Keratinocyte (primary cell): ENCODE data around the gene EIF4E2. TPM values are rescaled to one million over a fixed set of nuclear protein-coding genes. Genes with fewer than 3 reads are reported as not detected.

Experiments
- DNase-seq: peaks from one replicate; pipeline ENCODE4 v3.0.0-alpha.2; 2011; ENCODE audit warnings: low read depth, missing footprints, low spot score
- FAIRE-seq: peaks from 2 replicates; lab custom pipeline; 2011; peaks lifted over from hg19 to GRCh38; lab: Jason Lieb, UNC
- H2AFZ ChIP-seq: 2 replicates; pipeline ENCODE4 v1.6.0; 2012; ENCODE audit warnings: low read length, control low read depth, inconsistent platforms; ENCODE audit not compliant: control insufficient read depth
- H3K27ac ChIP-seq: 2 replicates; pipeline ENCODE4 v1.5.1; 2011; ENCODE audit warnings: low read length; ENCODE audit not compliant: control insufficient read depth, insufficient read depth
- H3K27me3 ChIP-seq: 3 replicates; pipeline ENCODE4 v1.6.0; 2011; ENCODE audit warnings: low read length; ENCODE audit not compliant: control insufficient read depth, insufficient read depth; ENCODE audit errors: extremely low read depth
- H3K36me3 ChIP-seq, 2 experiments: 2 replicates in 1 of 2; 3 replicates in 1 of 2; pipeline ENCODE4 v1.5.1; 2011; ENCODE audit warnings: low read length in 2 of 2, mild to moderate bottlenecking in 1 of 2; ENCODE audit not compliant: control insufficient read depth in 2 of 2, insufficient read depth in 2 of 2; ENCODE audit errors: extremely low read depth in 1 of 2
- H3K4me1 ChIP-seq: 3 replicates; pipeline ENCODE4 v1.5.1; 2011; ENCODE audit warnings: low read length; ENCODE audit not compliant: control insufficient read depth, insufficient read depth; ENCODE audit errors: extremely low read depth
- H3K4me2 ChIP-seq: 3 replicates; pipeline ENCODE4 v1.6.0; 2011; ENCODE audit warnings: low read depth, low read length; ENCODE audit not compliant: control insufficient read depth, insufficient read depth; ENCODE audit errors: extremely low read depth
- H3K4me3 ChIP-seq, 3 experiments: fragments of 200-600 bp in 1 of 3; sonication (generic) in 1 of 3; 2 replicates in 2 of 3; 3 replicates in 1 of 3; pipeline ENCODE4 v1.5.1; 2011 to 2016; ENCODE audit warnings: low read length in 3 of 3, mild to moderate bottlenecking in 3 of 3, control low read depth in 2 of 3, inconsistent platforms in 1 of 3, low read depth in 1 of 3, mixed read lengths in 1 of 3, mixed run types in 1 of 3, moderate library complexity in 1 of 3; ENCODE audit not compliant: control insufficient read depth in 2 of 3, insufficient read depth in 2 of 3; ENCODE audit errors: extremely low read depth in 1 of 3
- H3K79me2 ChIP-seq: 2 replicates; pipeline ENCODE4 v1.6.0; 2012; ENCODE audit warnings: low read length; ENCODE audit not compliant: control insufficient read depth, insufficient read depth
- H3K9ac ChIP-seq: 3 replicates; pipeline ENCODE4 v1.6.0; 2011; ENCODE audit warnings: low read length; ENCODE audit not compliant: control insufficient read depth, insufficient read depth; ENCODE audit errors: extremely low read depth
- H3K9me1 ChIP-seq: 3 replicates; pipeline ENCODE4 v1.6.0; 2011; ENCODE audit warnings: low read length; ENCODE audit not compliant: control insufficient read depth, insufficient read depth; ENCODE audit errors: extremely low read depth
- H3K9me3 ChIP-seq: 2 replicates; pipeline ENCODE4 v1.5.1; 2012; ENCODE audit warnings: low read depth, low read length; ENCODE audit not compliant: control insufficient read depth
- H4K20me1 ChIP-seq: 3 replicates; pipeline ENCODE4 v1.6.0; 2011; ENCODE audit warnings: low read length; ENCODE audit not compliant: control insufficient read depth, insufficient read depth; ENCODE audit errors: extremely low read depth
- EZH2 ChIP-seq: IDR thresholded peaks from one replicate; pipeline ENCODE4 v1.6.1; 2012; ENCODE audit warnings: inconsistent platforms, mild to moderate bottlenecking, low read length, moderate library complexity
- dilution Hi-C: fragments of 300-500 bp; cut with MboI; formaldehyde crosslinking; loops from one replicate; pipeline ENCODE4 v1.7.0; 2020; ENCODE audit warnings: low sequenced_read_pairs; ENCODE audit not compliant: extremely low pct_ligation_motif_present
- polyA plus RNA-seq, 5 experiments: library from polyadenylated mRNA; depleted of rRNA in 3 of 5; stranded (reverse) in 3 of 5; stranded (forward) in 1 of 5; unstranded in 1 of 5; fragments of >200 nt; gene quantifications; 1 replicate in 1 of 5; 2 replicates in 3 of 5; 3 replicates in 1 of 5; pipeline versions ENCODE4 v1.2.1 to v1.2.3, GENCODE V29; 2011 to 2012; ENCODE audit warnings: missing spikeins in 2 of 5, low read depth in 1 of 5, low replicate concordance in 1 of 5
- TF ChIP-seq, protein P1 (sequence below), 3 experiments: IDR thresholded peaks in 1 of 3; conservative IDR thresholded peaks in 1 of 3; optimal IDR thresholded peaks in 1 of 3; 2 replicates in 2 of 3; 3 replicates in 1 of 3; pipeline versions ENCODE3 to v1.5.1; 2011; ENCODE audit warnings: low read length in 3 of 3, mild to moderate bottlenecking in 3 of 3, moderate library complexity in 2 of 3, control low read depth in 1 of 3, inconsistent platforms in 1 of 3; ENCODE audit not compliant: insufficient read depth in 2 of 3; ENCODE audit errors: extremely low read depth in 1 of 3

The EIF4E2 gene
- polyA plus RNA-seq, 1 donor (not counting 4 experiments of a cell fraction or from before 2014, with no cell fraction given) = 79.2 TPM

DNA sequence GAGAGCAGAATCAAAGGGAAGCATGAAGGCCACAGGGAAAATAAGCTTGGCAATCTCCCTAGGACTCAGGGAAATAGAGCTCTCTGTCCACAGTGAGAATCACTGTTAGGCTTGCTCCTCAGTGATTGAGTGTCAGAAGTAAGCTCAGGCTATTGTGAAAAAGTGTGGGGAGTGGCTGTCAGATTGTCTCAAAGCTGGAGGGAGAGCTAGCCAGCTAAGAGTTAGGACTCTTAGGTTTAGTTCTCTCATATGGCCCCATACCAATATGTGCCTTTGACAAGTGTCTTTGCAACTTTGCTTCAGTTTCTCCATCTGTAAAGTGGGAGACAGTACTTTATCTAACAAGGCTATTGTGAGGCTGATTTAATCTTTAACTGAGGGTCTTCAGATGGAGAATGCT, 17.2 kb downstream of the EIF4E2 start:
- H3K36me3 ChIP-seq = peaks cover 39 to 40% of the 10 kb centered on the region in 2 experiments

DNA sequence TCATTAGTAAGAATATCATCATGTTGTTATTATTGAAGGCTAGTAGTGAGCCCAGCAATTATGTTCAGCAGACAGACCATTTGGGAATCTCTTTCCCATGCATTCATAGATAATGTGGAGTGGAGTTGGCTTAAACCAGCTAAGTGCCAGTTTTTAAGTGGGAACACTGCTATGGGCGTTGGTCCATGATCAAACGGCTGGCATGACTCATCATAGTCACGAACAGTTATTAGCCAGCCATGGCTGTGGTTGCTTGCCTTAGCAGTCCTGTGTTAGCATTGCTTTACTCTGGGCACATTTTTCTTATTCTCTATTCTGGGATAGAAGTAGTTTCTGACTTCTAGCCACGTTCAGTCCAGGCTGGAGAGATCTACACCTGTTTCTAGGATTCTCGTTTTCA, 17.7 kb downstream of the EIF4E2 start:
- peaks cover 40 to 41% of the 10 kb centered on the region in 2 experiments for H3K36me3 ChIP-seq
- TF ChIP-seq EZH2 = no peak
- TF ChIP-seq, protein P1, sequence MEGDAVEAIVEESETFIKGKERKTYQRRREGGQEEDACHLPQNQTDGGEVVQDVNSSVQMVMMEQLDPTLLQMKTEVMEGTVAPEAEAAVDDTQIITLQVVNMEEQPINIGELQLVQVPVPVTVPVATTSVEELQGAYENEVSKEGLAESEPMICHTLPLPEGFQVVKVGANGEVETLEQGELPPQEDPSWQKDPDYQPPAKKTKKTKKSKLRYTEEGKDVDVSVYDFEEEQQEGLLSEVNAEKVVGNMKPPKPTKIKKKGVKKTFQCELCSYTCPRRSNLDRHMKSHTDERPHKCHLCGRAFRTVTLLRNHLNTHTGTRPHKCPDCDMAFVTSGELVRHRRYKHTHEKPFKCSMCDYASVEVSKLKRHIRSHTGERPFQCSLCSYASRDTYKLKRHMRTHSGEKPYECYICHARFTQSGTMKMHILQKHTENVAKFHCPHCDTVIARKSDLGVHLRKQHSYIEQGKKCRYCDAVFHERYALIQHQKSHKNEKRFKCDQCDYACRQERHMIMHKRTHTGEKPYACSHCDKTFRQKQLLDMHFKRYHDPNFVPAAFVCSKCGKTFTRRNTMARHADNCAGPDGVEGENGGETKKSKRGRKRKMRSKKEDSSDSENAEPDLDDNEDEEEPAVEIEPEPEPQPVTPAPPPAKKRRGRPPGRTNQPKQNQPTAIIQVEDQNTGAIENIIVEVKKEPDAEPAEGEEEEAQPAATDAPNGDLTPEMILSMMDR (optimal IDR thresholded peaks at IDR 0.05 in 1 of 3, IDR thresholded peaks at IDR 0.05 in 1 of 3, conservative IDR thresholded peaks at IDR 0.05 in 1 of 3; ENCODE audit: extremely low read depth in 1 of 3, insufficient read depth in 2 of 3, low read length in 3 of 3) = no peak
- H3K4me2 ChIP-seq = peak overlapping the region; percentile 49
- H3K79me2 ChIP-seq = no peaks in the 10 kb centered on the region
- dilution Hi-C loops = no loop called here
- H3K27me3 ChIP-seq = no peaks in the 10 kb centered on the region
- peak overlapping the region; percentile 82 for H3K27ac ChIP-seq
- FAIRE-seq (peak; percentile 98), DNase-seq (no peak)
- H3K4me1 ChIP-seq = peaks cover 16% of the 10 kb centered on the region
- peak overlapping the region; percentile 34 for H3K9ac ChIP-seq
- H4K20me1 ChIP-seq = no peaks in the 10 kb centered on the region
- no peaks in the 10 kb centered on the region for H3K9me3 ChIP-seq
- H2AFZ ChIP-seq = no peak overlapping the region
- H3K9me1 ChIP-seq = no peaks in the 10 kb centered on the region
- H3K4me3 ChIP-seq = no peak overlapping the region

More for the DNA sequence above, 17.2 kb downstream of the EIF4E2 start:
- H3K4me2 ChIP-seq = peak overlapping the region; percentile 49
- H3K4me3 ChIP-seq = no peak overlapping the region
- no peaks in the 10 kb centered on the region for H3K9me1 ChIP-seq
- no peak for FAIRE-seq
- TF ChIP-seq, protein P1 (optimal IDR thresholded peaks at IDR 0.05 in 1 of 3, IDR thresholded peaks at IDR 0.05 in 1 of 3, conservative IDR thresholded peaks at IDR 0.05 in 1 of 3; ENCODE audit: extremely low read depth in 1 of 3, insufficient read depth in 2 of 3, low read length in 3 of 3) = no peak
- TF ChIP-seq EZH2 = no peak
- H3K27ac ChIP-seq = peak overlapping the region; percentile 82
- H3K27me3 ChIP-seq = no peaks in the 10 kb centered on the region
- H3K4me1 ChIP-seq = peaks cover 16% of the 10 kb centered on the region
- no peak overlapping the region for H2AFZ ChIP-seq
- no peaks in the 10 kb centered on the region for H4K20me1 ChIP-seq
- H3K9ac ChIP-seq = peak overlapping the region; percentile 6
- H3K9me3 ChIP-seq = no peaks in the 10 kb centered on the region
- dilution Hi-C loops = no loop called here
- DNase-seq = no peak
- no peaks in the 10 kb centered on the region for H3K79me2 ChIP-seq
